WI38 (cell line): ENCODE measurements around the gene MAJIN.

Source experiments
- H3K4me3 ChIP-seq: 2 replicates; pipeline ENCODE4 v1.5.1; 2011; ENCODE audit warnings: low read depth, mild to moderate bottlenecking, control low read depth, low read length
- TF ChIP-seq, protein P1 (sequence below): IDR thresholded peaks from 2 replicates; pipeline ENCODE4 v1.5.1; 2012; ENCODE audit warnings: low read depth, mild to moderate bottlenecking, control low read depth, low read length

MAJIN gene

DNA sequence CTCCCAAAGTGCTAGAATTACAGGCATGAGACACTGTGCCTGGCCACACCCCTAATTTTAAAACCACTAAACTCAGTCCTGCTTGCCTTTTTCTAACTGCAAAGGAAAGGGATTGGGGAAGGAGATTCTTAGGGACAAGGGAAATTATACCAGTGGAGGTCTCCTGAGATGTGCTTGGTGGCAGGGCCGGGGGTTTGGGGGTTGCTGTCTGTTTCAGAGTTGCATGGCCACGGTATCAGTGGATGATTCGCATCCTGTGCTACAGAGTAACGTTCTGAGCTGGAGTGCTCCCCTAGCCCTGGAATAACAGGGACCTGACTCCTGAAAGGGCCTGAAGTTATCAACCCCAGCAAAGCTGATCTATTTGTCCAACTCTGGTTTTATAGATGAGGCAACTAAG is 35.4 kb downstream of the MAJIN start:
- H3K4me3 ChIP-seq, result no peak overlapping the region
- TF ChIP-seq, protein P1, sequence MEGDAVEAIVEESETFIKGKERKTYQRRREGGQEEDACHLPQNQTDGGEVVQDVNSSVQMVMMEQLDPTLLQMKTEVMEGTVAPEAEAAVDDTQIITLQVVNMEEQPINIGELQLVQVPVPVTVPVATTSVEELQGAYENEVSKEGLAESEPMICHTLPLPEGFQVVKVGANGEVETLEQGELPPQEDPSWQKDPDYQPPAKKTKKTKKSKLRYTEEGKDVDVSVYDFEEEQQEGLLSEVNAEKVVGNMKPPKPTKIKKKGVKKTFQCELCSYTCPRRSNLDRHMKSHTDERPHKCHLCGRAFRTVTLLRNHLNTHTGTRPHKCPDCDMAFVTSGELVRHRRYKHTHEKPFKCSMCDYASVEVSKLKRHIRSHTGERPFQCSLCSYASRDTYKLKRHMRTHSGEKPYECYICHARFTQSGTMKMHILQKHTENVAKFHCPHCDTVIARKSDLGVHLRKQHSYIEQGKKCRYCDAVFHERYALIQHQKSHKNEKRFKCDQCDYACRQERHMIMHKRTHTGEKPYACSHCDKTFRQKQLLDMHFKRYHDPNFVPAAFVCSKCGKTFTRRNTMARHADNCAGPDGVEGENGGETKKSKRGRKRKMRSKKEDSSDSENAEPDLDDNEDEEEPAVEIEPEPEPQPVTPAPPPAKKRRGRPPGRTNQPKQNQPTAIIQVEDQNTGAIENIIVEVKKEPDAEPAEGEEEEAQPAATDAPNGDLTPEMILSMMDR, result no peak

DNA sequence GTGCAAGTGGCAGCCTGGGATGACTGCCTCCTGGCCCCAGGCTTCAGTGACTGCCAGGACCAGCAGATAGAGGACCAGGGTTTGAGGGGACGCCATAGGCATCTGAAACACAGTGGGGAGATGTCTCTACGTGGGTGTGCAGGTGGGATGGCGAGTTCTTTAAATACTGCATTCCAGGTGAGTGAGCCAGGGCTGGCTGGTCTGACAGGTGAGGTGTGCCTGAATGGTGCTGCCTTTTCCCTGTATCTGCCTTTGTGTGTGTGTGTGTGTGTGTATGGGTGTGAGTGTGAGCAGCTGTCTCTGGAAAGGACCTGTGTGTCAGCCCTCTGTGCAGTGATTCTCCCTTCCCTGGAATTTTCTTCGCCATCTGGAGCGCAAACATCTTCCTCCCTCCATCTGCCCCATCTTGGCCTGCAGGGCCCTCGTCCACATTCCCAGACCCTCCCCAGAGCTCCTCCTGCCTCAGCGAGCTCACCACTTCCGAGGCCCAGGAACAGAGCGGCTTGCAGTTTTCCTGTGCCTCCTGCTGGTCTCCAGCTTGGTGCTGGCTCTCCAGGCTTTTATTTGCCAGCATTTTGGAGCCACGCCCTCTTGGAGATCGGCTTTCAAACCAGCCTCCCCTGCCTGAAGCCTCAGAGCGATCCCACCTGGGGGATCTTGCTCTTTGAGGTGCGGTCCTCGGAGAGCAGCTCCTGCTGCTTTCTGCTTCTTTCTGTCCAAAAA is 36.4 kb downstream of the MAJIN start, which contains the start of gene GPHA2:
Gene GPHA2, minus strand, starts transcription at position 535 of the 723 bp plus-strand sequence. Its CDS starts 433 bp downstream, at position 102.
- TF ChIP-seq, protein P1, result no peak
- H3K4me3 ChIP-seq, result no peak within 1 kb of the TSS

DNA sequence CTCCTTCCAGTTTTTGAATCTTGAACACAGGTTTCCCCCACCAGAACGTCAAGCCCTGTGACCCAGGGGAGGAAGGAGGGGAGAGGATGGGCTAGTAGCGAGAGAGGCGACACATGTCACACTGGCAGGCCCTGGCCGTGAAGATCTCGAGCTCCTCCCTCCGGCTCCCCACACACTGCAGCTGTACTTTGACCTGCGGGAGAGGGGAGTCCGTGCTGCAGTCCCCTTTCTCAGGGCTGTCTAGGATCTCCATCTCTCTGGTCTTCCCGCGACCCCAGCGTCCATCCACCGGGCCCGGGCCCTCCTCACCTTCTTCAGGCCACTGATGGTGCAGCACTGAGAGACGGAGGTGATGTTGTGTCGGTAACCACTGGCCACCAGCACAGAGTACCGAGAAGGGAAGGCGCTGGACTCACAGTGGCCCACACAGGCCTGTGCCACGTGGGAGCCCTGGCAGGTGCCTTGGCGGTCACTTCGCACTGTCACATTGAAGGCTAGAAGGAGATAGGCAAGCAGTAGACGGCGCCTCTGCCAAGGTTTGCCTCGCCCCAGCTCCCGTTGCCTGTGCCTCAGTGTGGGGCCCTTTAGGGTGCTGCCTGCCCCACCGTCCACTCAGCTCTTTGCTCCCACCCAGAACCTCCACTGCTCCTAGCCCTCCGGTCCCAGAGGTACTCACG is 37.1 kb downstream of the MAJIN start:
- no peak overlapping the region for H3K4me3 ChIP-seq
- TF ChIP-seq, protein P1, result no peak

DNA sequence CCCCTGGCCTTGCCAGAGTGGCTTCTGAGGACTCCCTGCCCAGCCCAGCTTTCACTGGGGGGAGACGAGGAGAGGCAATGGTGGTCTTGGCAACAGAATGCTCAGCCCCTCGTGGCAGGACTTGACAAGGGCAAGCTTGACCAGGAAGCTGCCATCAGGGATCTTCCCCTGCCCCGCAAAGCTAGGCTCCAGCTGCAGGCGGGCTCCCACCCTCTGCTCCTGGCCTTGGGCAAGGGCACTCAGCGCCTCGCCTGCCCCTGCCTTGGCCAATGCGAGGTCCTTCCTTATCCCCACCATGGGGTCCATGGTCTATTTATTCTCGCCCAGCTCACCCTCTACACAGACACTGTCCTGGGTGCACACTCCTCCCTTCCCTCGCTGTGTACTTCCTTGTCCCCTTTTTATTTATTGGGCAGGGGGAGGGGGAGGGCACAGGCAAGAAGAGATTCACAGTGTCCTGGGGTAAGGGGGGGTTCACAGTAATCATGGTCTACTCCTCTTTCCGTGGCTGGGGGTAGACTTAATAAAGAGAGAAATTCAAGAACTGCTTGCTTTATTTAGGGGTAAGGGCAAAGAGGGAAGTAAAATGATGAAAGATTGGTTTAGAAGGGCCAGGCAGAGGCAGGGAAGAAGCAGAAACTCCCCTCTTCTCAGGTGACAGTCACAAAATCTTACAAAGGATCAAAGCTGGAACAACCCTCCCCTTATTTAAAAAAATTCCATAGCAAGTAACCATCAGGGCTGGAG is 37.8 kb downstream of the MAJIN start:
- H3K4me3 ChIP-seq, result no peak overlapping the region
- TF ChIP-seq, protein P1, result no peak

DNA sequence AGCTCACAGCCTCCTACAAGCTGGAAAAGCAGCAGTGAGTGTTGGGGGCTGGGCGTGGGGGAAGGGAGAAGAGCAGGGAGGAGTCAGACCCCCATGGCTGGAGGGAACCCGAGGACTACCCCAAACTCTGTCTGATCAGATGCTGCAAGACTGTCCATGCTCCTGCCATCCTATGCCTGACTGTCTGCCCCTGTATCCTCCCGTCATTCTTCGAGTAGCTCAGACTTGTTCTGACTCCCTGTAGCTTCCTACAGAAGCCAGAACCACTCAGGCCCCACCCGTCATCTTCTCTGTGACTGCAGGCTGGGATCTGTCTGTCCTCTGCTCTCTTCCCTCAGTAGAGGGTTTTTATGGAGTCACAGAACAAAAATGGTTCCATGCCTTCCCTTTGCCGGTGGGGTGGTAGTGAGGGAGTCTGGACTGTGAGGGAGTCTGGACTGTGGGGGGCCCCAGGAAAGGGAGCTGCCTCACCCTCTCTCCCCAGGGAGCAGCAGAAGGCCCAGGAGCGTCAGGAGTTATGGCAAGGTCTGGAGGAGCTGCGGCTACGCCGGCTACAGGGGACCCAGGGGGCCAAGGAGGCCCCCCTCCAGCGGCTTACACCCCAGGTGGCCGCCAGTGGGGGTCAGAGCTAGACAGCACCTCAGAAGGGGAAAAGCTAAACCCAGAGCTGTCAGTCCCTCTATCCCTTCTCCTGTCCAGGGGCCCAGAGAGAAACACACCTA is 38.5 kb downstream of the MAJIN start:
- no peak overlapping the region for H3K4me3 ChIP-seq
- TF ChIP-seq, protein P1, result no peak

DNA sequence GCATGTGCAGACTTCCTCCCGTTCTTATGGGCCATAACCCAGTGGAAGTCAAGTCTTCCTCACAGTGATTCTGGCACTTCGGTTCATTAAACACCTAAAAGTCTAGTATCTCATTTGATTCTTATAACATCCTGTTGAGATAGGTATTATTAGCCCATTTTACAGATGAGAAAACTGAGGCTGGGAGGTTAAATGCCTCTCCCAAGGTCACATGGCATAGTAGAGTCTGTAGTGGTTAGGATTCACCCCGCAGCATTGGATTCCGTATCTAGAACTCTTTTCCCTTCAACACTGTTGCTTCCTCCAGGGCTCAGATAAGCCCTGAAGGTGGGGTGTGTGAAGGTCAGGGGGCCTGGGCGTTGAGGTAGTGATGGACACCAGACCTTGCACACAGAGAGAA is 39.6 kb downstream of the MAJIN start:
- no peak overlapping the region for H3K4me3 ChIP-seq
- TF ChIP-seq, protein P1, result no peak
